ENCODE data around the gene LRMDA. TPM values are rescaled to one million over a fixed set of nuclear protein-coding genes. Genes with fewer than 3 reads are reported as not detected.
A peak's percentile ranks its signal among the peaks of the same experiment; 100 is the strongest.

The LRMDA gene
- total and polyA plus RNA-seq, 2 of the 13 experiments (the other 11 are each of a cell fraction or from before 2014, with no cell fraction given) = 13.4 to 22.0 TPM

GRCh38 chr10:75746356-75746755 lies 314.9 kb downstream of the LRMDA start (continued):
- TF ChIP-seq EP300 (IDR thresholded peaks at IDR 0.05; ENCODE audit: low read depth in 2 of 2, low read length in 2 of 2) (peak in 1 of 2 experiments; percentile 31; a peak in 1 of 4 replicates), EP300 (CRISPR knock-in tag; IDR thresholded peaks at IDR 0.05; ENCODE audit: borderline replicate concordance) (no peak; the same call in 1 of the 2 replicates), CBX5 (CRISPR knock-in tag; IDR thresholded peaks at IDR 0.05; ENCODE audit: borderline replicate concordance) (no peak), SOX13 (IDR thresholded peaks at IDR 0.05) (no peak), SOX13 (CRISPR knock-in tag; conservative IDR thresholded peaks at IDR 0.05 in 1 of 2, IDR thresholded peaks at IDR 0.05 in 1 of 2) (peak in 1 of 2 experiments; percentile 38; a peak in 1 of 4 replicates), ARID5B (CRISPR knock-in tag; IDR thresholded peaks at IDR 0.05) (no peak), ZBTB1 (CRISPR knock-in tag; IDR thresholded peaks at IDR 0.05; ENCODE audit: borderline replicate concordance) (no peak), ZSCAN20 (CRISPR knock-in tag; IDR thresholded peaks at IDR 0.05; ENCODE audit: borderline replicate concordance) (no peak), MTERF4 (CRISPR knock-in tag; IDR thresholded peaks at IDR 0.05) (no peak), AGO2 (optimal IDR thresholded peaks at IDR 0.05; ENCODE audit: low read depth, low read length) (no peak), GATAD2A (CRISPR knock-in tag; IDR thresholded peaks at IDR 0.05) (0 out of 2 replicates have a peak, but pooled peaks have one; percentile 8), MIXL1 (CRISPR knock-in tag; IDR thresholded peaks at IDR 0.05) (no peak), SMYD3 (CRISPR knock-in tag; IDR thresholded peaks at IDR 0.05) (no peak), JARID2 (CRISPR knock-in tag; IDR thresholded peaks at IDR 0.05; ENCODE audit: insufficient replicate concordance) (no peak), ZNF839 (CRISPR knock-in tag; IDR thresholded peaks at IDR 0.05; ENCODE audit: borderline replicate concordance) (no peak), HOXA5 (CRISPR knock-in tag; IDR thresholded peaks at IDR 0.05) (no peak), AKNA (CRISPR knock-in tag; IDR thresholded peaks at IDR 0.05; ENCODE audit: borderline replicate concordance) (no peak), ZNF503 (CRISPR knock-in tag; IDR thresholded peaks at IDR 0.05) (no peak), ZNF780A (CRISPR knock-in tag; IDR thresholded peaks at IDR 0.05) (no peak), ZMYM4 (CRISPR knock-in tag; IDR thresholded peaks at IDR 0.05) (no peak)

All from HepG2 (cell line).